GM19455 (cell line): ENCODE measurements around the gene MMP14.

Experiments
- ATAC-seq: cut with Tn5 transposase; IDR thresholded peaks from one replicate; pipeline ENCODE4 v1.9.1; 2021; ENCODE audit not compliant: unreplicated experiment

Gene MMP14

DNA sequence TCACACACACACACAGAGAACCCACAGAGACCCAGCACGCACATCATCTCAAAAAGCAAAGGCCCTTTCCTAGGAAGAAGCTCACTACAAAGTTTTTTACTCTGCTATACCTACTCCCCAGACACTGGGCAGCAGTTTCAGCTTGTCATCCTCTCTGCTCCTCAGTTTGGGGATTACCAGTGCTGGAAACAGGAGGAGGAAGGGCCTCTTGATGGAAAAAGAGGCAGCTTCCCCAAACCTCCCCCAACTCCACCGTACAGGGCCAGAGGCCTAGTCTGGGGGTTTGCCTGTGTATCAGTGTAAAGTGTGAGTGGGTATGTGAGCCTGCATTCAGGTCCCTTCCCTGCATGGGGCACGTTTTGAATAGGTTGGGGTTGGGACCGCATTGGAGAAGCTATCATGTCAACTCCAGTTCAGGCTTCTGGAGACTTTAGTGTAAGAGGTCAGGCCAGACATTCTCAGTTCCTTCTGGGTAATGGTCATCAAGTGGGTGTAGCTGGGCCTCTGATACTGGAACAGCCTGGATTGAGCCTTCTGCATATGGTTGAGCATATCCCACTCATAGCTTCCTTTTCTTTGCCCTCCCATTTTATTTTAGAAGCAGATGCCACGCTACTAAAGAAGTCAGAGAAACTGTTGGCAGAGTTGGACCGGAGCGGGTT is 47.8 kb downstream of the MMP14 start:
- no peak for ATAC-seq

DNA sequence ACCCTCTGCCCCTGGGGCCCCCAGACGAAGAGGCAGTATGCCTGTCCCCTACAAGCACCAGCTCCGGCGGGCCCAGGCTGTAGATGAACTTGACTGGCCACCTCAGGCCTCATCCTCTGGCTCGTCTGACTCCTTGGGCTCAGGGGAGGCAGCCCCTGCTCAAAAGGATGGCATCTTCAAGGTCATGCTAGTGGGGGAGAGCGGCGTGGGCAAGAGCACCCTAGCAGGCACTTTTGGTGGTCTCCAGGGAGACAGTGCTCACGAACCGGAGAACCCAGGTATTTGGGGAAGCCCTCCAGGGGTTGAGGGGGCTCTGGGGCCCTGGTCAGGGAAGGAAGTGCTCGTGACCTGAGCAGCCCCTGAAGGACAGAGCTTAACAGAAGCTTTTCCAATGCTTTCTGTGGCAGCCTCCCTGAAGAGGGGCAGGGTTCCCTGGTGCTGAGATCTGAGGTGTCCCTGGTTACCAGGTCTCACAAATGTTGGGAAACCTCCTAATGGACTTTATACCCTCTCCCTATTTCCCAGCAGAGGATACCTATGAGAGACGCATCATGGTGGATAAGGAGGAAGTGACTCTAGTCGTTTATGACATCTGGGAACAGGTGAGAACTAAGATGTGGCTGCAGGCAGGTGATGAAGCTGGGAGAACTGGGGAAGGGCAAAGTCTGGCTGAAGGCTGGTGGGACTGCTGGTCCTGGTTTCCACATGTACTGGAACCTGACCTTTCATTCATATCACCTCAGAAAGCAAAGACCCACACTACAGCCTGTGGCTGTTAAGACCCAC is 48.5 kb downstream of the MMP14 start:
- ATAC-seq = no peak

DNA sequence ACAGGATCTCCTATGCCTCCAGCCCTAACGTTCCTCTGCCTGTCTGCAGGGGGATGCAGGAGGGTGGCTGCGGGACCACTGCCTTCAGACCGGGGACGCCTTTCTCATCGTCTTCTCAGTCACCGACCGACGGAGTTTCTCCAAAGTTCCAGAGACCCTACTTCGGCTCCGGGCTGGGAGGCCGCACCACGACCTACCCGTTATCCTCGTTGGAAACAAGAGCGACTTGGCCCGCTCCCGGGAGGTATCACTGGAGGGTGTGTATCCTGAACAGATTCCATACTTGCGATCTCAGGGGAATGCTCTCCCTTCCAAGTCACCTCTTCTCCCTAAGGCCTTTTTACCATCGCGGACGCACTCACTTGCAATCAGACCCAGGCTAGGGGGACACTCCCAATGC is 49.6 kb downstream of the MMP14 start:
- no peak for ATAC-seq

DNA sequence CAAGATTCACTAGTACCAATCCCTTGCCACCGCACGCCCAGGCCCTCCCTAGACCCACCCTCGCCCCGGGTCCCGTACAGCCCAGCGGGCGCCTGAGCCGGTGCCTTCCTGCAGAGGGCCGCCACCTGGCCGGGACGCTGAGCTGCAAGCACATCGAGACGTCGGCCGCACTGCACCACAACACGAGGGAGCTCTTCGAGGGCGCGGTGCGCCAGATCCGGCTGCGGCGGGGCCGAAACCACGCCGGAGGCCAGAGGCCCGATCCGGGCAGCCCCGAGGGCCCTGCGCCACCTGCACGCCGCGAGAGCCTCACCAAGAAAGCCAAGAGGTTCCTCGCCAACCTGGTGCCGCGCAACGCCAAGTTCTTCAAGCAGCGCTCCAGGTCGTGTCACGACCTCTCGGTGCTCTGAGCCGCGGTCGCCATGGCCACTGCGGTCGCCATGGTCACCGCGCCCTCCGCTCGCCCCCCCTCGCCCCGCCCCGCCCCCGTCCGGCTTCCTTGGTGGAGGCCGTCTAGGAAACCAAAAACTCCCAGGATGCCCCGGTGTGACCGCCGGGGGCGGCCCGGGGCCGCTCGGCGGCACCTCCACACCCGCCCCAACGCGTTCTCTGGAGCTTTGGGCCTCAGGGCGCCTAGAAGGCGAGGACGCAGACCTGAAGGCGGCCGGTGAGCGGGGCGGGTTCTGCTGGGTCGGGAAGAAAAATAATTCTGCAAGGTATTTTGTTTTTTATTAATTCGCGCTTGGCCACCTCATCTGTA is 50.3 kb downstream of the MMP14 start:
- ATAC-seq = peak; percentile 55

- ATAC-seq = peak; percentile 36
Observed at GRCh38 chr14:22887260-22887989, 51.0 kb downstream of the MMP14 start.

DNA sequence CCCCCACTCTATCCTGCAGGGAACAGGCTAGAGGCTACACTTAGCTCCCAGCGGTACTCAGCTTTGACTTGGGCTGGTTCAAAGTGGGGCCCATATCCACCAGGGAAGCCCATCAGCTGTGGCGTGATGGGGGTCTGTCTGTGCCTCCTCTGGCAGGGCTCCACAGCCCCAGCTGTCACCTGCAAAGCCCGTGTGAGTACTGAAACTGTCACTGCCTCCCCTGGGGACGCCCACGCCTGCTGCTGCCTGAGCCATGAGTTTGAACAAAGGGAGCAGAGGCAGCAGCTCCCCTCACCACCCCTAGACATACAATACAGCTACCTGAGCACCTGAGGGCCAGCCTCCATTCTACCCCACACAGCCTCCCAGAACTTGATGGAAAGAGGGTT is 51.6 kb downstream of the MMP14 start:
- peak; percentile 31 for ATAC-seq

- no peak for ATAC-seq
Observed at GRCh38 chr14:22888662-22889061, 52.3 kb downstream of the MMP14 start.

GRCh38 chr14:22890416-22890815 is 54.0 kb downstream of the MMP14 start:
- ATAC-seq = no peak

- no peak for ATAC-seq
Observed at GRCh38 chr14:22892488-22892887, 56.1 kb downstream of the MMP14 start.

DNA sequence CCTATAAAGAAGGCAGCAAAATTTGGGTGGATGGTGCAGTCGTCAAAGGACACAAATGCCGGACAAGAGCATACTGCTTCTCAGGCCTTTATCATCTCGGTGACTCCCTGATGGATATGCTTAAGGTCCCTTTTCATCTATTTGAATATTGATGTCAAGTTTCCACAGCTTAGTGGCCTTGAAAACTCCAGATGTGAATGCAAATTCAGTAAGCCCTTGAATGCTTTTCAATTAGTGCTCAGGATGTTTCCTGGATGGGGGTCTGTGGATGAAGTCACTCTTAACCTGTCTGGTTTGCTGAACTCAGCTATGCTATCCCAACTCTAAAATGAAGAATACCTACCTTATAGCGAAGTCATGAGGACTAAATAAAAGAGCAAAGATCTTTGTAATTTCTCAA is 57.3 kb downstream of the MMP14 start:
- ATAC-seq = no peak

- ATAC-seq = no peak
Observed at GRCh38 chr14:22895402-22895801, 59.0 kb downstream of the MMP14 start.

DNA sequence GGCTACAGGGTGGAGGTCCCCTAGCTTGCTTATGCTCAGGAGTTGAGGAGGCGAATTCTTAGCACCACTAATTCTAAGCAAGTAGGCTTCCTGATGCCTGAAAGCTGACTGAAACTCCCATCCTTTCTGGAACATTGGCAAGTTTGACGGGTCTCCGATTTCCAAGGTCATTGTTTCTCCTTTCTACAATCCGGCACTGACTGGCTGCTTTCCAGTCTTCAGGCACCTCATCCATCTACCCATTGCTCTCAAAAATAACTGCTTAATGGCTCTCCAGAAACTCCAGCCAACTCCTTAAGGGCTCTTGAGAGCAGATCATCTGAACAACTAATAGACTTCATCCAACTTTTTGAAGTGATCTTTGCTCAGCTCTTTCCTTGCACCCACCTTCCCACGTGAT is 60.0 kb downstream of the MMP14 start:
- no peak for ATAC-seq

GRCh38 chr14:22896760-22897159 is 60.4 kb downstream of the MMP14 start:
- no peak for ATAC-seq

- ATAC-seq = no peak
Observed at GRCh38 chr14:22897357-22897756, 61.0 kb downstream of the MMP14 start.
